HG02885 (cell line): ENCODE results near the gene PELI3.
"Not testable (repeated sequence)": the region's sequence is repeated elsewhere in the genome, so short reads cannot be mapped to it uniquely, and the experiment has no call there.

Experiments
- ATAC-seq: cut with Tn5 transposase; IDR thresholded peaks from one replicate; pipeline ENCODE4 v1.9.1; 2021; ENCODE audit warnings: mild to moderate bottlenecking; ENCODE audit not compliant: unreplicated experiment, poor library complexity

PELI3 gene

DNA sequence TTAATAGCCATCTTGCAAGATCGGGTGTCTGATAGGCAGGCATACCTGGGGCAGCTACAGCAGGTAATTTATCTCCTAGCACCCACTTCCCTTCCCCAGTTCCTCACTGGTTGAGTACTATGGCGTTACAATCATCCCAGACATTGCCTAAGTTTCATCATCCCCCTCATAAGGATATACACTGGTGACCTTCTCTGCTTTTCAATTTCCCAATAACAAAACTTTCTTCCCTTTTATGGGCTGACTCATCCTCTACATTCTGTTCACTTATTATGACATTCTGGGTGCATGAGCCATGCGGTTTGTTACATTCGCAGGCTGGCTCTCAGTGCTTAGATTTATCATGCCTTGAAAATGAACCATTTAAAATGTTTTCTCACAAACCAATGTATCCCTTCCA, 23.1 kb upstream of the PELI3 start:
- ATAC-seq, result no peak

DNA sequence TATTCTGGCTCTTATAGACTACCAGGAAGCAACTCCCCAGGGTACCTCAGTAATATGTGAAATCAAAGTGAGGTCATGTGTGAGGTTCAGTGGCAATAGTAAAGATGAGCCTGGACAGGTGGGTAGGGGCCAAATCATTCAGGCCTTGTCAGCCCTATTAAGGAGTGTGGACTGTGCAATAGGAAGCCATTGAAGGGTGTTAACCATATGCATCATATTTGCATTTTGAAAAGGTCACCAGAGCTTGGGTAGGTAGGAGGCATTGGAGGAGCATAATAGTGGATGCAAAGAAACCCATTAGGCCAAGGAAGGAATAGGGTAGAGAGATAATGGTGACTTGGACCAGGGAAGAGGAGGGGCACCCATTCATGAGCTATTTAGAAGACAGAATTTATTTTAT, 19.7 kb upstream of the PELI3 start:
- ATAC-seq, result no peak

DNA sequence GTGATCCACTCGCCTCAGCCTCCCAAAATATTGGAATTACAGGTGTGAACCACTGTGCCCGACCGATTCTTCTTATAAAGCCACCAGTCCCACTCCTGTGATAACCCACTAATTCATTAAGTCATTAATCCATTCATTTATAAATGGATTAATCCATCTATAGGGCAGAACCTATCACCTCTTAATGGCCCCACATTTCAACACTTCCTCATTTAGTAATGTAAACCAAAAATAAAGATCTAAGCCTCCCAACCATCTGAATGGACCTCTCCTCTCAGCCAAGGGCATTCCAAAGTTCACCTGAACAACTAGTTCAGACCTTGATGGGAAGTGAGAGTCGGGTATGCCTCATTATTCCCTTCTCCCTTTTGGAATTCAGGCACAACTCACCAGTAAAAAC, 18.2 kb upstream of the PELI3 start:
- ATAC-seq, result no peak

DNA sequence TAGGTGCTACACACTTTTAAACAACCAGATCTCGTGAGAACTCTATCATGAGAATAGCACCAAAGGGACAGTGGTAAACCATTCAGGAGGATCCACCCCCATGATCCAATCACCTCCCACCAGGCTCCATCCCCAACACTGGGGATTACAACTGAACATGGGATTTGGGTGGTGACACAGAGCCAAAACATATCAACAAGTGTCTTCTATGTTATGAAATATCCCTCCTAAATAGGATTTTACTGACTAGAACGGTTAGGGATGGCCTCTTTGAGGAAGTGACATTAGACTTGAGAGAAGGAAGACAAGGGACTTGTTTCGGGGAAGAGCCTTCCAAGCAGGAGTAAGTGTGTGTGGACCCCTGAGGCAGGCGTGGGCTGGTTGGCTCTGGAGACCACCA, 16.1 kb upstream of the PELI3 start:
- ATAC-seq, result no peak

DNA sequence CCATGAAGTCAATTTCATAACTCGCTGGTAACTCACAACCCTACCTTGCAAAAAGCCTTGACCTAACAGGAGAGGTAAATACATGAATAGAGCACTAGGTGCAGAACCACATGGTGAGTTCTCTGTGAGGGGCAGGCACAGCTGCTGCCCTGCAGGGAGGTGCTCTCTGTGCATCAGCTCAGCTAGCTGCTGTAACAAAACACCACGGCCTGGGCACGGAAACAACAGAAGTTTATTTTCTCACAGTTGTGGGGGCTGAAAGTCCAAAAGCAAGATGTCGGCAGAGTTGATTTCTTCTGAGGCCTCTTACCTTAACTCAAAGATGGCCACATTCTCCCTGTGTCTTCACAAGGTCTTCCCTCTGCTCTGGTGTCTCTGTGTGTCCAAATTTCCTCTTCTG, 15.0 kb upstream of the PELI3 start:
- ATAC-seq, result no peak

DNA sequence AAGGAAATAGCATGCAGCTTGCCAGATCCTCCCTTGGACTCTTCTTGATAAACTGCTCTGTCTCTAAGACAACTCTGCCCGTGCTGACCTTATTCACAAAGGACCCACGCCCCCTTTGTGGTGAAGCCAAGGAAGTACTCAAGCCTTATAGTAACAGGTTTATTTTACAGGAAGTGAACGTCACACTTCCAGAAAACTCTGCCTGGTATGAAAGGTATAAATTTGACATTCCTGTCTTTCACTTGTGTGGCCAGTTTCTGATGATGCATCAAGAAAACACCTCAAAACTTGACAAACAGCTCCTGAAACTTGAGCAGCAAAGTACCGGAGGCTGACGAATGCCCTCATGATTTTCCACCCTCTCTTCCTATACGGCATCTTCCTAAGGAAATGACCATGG, 12.5 kb upstream of the PELI3 start:
- no peak for ATAC-seq

DNA sequence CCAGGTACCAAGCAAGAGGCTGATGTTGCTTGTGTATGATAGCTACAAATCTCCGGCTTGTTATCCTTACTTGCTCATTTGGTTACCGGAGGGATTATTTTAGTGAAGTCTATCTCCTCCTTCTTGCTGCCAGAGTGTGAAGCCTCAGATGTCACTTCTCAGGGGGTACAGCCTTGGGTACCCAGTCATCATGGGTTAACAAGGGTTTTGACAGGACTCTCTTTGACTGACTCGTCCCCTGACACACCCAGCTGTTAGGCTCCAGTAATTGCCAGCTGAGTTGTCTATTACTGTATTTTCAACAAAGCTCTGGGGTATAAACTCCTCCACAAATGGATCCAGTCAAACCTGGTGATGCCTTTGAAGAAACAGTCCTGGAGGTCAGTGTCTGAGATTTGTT, 11.9 kb upstream of the PELI3 start:
- no peak for ATAC-seq

DNA sequence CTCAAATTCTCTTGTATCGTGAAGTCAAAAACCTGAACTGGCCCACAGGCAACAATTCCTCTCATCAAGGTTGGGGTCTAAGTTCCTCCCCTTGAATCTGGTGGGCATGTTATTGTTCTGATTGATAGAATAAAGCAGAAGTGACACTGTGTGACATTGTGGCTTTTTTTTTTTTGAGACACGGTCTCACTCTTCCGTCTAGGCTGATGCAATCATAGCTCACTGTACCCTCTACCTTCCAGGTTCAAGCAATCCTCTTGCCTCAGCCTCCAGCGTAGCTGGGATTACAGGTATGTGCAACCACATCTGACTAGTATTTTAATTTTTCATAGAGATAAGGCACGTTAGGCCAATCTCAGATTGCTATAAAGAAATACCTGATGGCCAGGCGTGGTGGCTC, 8.9 kb upstream of the PELI3 start:
- no peak for ATAC-seq

DNA sequence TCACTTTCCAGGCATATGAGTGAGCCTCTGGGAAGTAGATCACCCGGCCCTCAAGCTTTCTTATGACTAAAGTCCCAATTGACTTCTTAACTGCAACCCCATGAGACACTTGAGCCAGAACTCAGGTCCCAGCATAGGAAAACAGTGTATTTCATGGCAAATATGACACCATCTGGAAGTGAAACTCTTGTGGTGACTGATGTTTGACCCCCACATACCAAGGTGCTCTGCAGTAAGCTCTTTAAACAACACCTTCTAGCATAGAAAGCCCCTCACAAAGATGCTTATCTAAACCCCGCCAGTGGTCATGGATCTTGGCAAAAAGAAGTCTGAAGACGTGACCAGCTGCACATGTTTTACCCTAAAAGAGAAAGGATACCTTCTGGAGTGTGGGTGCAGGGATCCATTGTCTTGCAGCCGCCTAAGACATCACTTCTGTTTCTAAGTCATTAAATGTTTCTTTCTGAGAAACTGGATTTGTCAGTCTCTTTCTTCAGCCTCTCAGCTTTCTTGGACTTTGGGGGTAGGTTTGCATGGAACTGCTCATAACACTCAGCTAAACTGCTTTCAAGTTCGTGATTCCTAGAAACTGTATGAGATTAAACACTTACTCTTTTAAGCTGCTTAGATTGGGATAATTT, 7.4 kb upstream of the PELI3 start:
- ATAC-seq, result no peak

DNA sequence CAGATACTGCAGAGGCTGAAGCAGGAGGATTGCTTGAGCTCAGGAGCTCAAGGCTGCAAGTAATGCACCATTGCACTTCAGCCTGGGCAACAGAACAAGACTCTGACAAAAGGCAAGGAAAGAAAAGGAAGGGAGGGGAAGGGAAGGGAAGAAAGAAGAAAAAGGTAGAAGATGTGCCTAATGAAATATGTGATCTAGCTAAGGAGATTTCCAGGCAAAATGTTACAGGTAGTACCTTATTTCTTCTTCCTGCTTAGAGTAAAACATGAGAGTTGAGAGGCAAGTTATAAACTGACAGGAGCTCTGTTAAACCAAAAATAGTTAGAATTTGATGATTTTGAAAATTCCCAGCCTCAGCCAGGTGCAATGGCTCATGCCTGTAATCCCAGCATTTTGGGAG, 4.7 kb upstream of the PELI3 start:
- no peak for ATAC-seq

DNA sequence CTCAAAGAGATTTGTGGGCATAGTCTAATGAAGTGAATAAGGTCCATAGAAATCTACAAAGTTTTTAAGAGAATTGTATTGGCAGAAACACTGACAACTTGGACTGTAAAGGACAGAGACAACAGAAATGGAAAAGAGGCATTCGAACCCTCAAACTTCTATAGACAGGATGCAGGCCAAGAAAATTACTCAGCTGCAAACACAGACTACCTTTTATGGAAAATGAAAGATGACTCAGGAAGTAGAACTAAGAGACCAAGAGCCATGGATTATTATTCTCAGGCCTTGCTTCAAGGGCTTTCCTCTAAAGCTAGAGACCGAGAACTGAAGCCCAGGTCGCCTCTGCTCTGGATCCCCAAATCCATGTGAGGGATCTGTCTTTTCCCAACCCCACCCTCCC, 3.8 kb upstream of the PELI3 start:
- ATAC-seq, result no peak

DNA sequence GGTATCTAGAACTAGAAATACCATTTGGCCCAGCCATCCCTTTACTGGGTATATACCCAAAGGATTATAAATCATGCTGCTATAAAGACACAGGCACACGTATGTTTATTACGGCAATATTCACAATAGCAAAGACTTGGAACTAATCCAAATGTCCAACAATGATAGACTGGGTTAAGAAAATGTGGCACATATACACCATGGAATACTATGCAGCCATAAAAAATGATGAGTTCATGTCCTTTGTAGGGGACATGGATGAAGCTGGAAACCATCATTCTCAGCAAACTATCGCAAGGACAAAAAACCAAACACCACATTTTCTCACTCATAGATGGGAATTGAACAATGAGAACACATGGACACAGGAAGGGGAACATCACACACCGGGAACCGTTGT, 2.6 kb upstream of the PELI3 start:
- ATAC-seq, result not testable (repeated sequence)

DNA sequence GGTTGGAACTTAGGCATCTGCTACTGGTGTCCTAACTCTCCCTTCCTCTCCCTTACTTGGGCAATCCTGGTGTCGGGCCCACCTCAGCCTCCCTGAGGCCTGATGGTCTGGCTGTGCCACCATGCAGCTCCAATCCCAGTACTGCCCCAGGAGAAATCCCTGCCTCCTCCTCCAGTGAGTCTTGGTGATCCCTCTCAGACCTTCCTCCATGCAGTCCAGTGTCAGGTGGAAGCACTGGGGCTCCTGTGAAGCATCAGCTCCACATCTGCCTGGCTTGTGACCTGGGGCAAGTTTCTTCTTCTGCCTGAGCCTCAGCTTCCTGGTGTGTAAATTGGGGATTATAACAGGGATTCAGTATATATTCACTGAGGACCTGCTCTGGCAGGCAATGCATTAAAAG, 1.8 kb upstream of the PELI3 start:
- ATAC-seq, result no peak

DNA sequence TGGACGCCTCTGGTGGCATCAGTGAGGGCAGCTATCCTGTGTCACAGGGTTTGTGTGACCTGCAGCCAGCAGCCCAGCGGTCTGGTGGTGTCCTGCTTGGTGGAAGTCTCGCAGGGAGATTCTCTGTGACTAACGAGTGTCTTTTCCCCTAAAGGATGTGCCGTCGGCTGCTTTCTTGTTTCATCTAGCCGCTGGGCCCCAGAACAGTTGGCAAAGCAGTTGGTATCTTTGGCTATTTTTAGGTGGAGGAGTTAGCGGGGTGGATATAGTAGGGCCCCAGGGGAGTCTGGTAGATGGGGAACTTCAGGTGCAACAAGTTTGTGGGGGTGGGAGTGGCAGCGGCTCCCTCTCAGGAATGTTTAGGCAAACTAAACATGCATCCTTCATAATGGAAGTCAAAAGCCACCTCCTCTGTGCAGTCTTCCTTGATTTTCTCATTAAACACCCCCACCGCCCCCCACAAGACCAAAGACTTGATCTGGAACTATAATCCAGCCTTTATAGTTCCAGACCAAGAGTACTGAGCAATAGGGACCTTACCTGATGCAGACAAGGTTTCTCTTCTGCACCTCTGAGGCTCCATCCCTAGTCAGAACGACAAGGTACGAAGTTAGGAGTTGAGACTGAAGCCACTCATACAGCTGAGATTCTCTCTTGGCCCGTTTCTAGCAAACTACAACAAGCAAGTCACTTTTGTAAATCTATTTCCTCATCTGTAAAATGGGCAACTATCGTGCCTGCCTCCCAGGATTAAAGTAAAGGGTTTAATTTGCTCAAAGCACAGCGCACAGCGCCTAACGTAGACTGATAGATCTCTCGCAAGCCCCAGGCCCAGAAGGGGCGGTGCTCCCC, 1.1 kb upstream of the PELI3 start:
- no peak for ATAC-seq

DNA sequence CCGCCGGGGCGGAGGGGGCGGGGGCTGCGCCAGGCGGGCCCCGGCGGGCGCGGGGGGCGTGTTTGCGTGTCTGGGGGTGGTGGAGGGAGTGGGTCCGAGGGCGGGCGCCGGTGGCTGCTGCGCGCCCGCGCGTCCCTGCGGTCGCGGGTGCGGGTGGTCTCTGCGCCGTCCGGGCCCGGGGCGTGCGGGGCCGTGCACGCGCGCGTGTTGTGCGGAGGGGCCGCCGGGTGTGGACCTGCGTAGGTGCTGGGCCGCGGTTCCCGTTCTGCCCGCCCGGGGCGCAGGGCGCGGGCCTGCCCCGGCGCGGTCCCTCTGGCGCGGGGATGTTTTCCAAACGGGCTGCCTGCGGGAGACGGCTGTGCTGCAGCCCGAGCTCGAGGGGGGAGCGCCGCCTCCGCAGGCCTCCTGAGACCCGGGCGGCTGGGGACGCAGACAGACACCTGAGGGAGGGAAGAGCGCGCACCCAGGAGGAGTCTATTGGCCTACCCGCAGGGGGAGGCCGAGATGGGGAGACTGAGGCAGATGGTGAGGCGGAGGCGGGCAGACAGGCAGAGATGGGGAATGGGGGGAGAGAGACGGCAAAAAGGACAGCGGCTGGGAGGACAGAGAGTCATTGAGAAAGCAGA, 442 bp downstream of the PELI3 start:
- ATAC-seq, result peak; percentile 39

DNA sequence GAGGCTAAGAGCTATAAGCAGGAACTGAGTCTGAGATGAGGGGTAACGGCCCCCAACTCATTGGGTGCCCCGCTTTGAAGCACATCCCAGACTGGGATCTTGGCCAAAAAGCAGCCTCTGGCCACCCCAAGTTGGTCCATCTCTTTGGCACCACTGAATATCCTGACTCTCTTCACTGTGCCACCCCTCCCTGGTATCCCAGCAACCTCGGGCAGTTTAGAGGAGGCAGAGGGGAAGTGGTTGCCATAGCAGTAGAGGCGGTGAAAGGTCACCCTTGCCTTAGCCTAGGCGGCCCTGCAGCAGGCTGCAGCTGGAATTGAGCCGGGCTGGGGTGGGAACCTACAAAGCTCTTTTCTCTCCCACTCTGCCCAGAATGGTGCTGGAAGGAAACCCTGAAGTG, 1.1 kb downstream of the PELI3 start:
- ATAC-seq, result no peak

DNA sequence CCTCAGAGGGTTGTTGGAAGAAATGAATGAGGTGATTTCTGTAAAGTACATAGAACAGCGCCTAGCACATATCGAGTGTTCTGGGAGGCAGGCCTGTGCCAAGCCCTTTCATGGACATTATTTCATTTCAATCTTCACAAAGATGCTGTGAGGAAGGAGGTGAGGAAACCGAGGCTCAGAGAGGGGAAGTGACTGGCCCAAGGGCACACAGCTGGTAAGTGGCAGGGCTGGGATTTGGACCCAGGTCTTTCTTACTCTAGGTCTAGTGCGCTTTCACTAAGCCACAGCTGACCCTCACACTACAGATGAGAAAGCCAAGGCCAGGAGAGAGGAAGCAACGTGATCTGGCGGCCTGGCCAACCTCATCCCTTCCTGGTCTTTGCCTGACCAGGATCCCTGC, 2.0 kb downstream of the PELI3 start:
- no peak for ATAC-seq

DNA sequence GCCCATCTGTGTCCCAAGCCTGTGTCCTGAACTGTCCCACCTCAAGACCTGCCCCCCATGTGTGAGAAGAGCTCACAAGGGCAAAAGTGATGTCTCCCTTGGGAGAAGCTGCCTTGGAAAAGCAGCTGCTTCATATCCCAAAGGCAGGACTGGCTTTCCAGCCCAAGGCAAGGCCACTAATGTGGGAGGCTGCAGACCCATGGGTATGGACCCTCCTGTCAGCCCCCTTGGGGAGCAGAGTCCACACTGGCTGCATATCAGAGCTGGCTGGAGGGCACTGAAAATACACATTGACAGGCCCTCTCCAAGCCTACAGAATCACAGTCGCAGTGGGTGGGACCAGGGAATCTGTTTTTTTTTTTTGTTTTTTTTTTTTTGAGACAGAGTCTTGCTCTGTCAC, 2.7 kb downstream of the PELI3 start:
- ATAC-seq, result no peak

DNA sequence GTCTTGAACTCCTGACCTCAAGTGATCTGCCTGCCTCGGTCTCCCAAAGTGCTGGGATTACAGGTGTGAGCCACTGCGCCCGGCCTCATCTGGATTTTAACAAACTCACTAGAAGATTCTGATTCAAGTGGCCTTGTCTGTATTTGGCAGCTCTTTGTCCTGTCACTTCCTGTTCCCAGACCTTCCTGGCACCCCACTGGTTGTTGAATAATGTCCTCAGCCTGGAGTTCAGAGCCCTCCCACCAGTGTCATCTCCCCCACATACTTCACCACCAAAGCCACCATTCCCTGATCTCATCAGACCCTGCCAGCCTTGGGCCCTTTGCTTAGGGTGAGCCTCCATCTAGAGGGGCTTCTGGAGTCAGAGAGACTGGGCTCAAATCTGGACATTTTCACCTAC, 3.3 kb downstream of the PELI3 start:
- ATAC-seq, result no peak

DNA sequence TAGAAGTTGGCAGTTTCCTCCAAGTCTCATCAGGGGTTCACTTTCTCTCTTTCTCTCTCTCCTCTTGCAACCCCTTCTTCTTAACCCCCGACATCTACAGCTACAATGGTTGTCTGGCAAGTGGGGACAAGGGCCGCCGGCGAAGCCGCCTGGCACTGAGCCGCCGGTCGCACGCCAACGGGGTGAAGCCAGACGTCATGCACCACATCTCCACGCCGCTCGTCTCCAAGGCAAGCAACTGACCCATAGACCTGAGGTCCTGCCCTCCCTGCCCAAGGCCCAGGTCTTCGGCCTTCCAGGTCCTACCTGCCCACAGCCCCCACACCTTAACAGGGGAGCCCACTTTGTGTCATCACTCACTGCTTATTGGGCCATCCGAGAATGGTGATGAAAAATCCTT, 4.4 kb downstream of the PELI3 start:
- ATAC-seq, result no peak

DNA sequence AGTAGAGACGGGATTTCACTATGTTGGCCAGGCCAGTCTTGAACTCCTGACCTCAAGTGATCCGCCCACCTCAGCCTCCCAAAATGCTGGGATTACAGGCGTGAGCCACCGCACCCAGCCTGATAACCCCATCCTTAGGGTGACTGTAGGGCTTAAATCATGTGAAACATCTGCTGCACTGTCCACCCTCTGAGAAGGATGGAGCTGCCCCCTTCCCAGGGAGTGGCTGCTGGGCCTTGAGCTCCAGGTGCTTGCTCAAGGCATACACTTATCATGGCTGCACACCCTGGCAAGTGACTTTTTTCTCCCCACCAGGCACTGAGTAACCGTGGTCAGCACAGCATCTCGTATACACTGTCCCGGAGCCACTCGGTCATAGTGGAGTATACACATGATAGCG, 5.3 kb downstream of the PELI3 start:
- no peak for ATAC-seq

DNA sequence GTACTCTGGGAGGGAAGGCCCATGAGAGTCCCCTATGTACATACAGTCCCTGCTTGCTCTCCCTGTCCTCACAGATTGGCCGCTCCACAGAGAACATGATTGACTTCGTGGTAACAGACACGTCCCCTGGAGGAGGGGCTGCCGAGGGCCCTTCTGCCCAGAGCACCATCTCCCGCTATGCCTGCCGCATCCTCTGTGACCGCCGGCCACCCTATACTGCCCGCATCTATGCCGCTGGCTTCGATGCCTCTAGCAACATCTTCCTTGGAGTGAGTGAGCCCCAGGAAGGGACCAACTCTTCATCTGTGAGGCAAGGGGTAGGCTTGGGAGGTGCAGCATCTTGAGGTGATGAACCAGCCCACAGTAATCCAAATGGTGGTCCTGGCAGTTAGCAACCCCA, 6.5 kb downstream of the PELI3 start:
- no peak for ATAC-seq
